Amniotic epithelial cell (primary cell): ENCODE results near the gene ANKRD13A.
"Not testable (repeated sequence)": the region's sequence is repeated elsewhere in the genome, so short reads cannot be mapped to it uniquely, and the experiment has no call there.

ENCODE experiments used
- DNase-seq: peaks from one replicate; pipeline ENCODE4 v3.0.0-alpha.2; 2010; ENCODE audit warnings: low read depth

The ANKRD13A gene

GRCh38 chr12:110007881-110008280, 8.7 kb downstream of the ANKRD13A start:
- DNase-seq, result no peak

- not testable (repeated sequence) for DNase-seq
Observed at GRCh38 chr12:110008681-110009398, 9.6 kb downstream of the ANKRD13A start.

- DNase-seq, result no peak
Observed at GRCh38 chr12:110010853-110011723, 11.9 kb downstream of the ANKRD13A start.

- DNase-seq, result peak; percentile 26
Observed at GRCh38 chr12:110012137-110012536, 12.9 kb downstream of the ANKRD13A start.

GRCh38 chr12:110012659-110013058, 13.4 kb downstream of the ANKRD13A start:
- no peak for DNase-seq

- no peak for DNase-seq
Observed at GRCh38 chr12:110015132-110015531, 15.9 kb downstream of the ANKRD13A start.

GRCh38 chr12:110020956-110021355, 21.7 kb downstream of the ANKRD13A start:
- no peak for DNase-seq

GRCh38 chr12:110023059-110023980, 24.1 kb downstream of the ANKRD13A start:
- DNase-seq, result no peak

- DNase-seq, result no peak
Observed at GRCh38 chr12:110024051-110024450, 24.8 kb downstream of the ANKRD13A start.

GRCh38 chr12:110028323-110028722, 29.1 kb downstream of the ANKRD13A start:
- DNase-seq, result no peak

GRCh38 chr12:110029290-110029815, 30.1 kb downstream of the ANKRD13A start:
- no peak for DNase-seq

- no peak for DNase-seq
Observed at GRCh38 chr12:110033888-110034287, 34.7 kb downstream of the ANKRD13A start.

- DNase-seq, result no peak
Observed at GRCh38 chr12:110035534-110036104, 36.4 kb downstream of the ANKRD13A start.

- DNase-seq, result no peak
Observed at GRCh38 chr12:110037315-110037714, 38.1 kb downstream of the ANKRD13A start.

GRCh38 chr12:110038741-110039084, 39.5 kb downstream of the ANKRD13A start:
- DNase-seq, result no peak

GRCh38 chr12:110039085-110039807, 40.0 kb downstream of the ANKRD13A start:
- peak; percentile 90 for DNase-seq

- DNase-seq, result no peak
Observed at GRCh38 chr12:110042264-110042663, 43.0 kb downstream of the ANKRD13A start.

- DNase-seq, result peak; percentile 90
Observed at GRCh38 chr12:110046451-110047187, 47.4 kb downstream of the ANKRD13A start.

- DNase-seq, result no peak
Observed at GRCh38 chr12:110047297-110047940, 48.2 kb downstream of the ANKRD13A start.
